GM13977 (cell line): ENCODE results near the gene NPY2R.

ENCODE experiments used
- DNase-seq: peaks from one replicate; pipeline ENCODE4 v3.0.0; 2012; ENCODE audit warnings: low spot score
- in situ Hi-C: fragments of 300-500 bp; cut with MboI; formaldehyde crosslinking; loops from one replicate; pipeline ENCODE4 v1.12.0; 2022; ENCODE audit warnings: low sequenced_read_pairs, low pct_unique_long_range_greater_than_20kb, mixed read lengths, inconsistent platforms; ENCODE audit not compliant: unreplicated experiment
- TF ChIP-seq, protein P1 (sequence below): IDR thresholded peaks from 2 replicates; pipeline ENCODE4 v1.5.1; 2012; ENCODE audit warnings: mild to moderate bottlenecking, control low read depth; ENCODE audit not compliant: insufficient read depth; ENCODE audit errors: extremely low read depth, missing control alignments

NPY2R gene

GRCh38 chr4:155179216-155179615 is 29.2 kb upstream of the NPY2R start:
- TF ChIP-seq, protein P1, sequence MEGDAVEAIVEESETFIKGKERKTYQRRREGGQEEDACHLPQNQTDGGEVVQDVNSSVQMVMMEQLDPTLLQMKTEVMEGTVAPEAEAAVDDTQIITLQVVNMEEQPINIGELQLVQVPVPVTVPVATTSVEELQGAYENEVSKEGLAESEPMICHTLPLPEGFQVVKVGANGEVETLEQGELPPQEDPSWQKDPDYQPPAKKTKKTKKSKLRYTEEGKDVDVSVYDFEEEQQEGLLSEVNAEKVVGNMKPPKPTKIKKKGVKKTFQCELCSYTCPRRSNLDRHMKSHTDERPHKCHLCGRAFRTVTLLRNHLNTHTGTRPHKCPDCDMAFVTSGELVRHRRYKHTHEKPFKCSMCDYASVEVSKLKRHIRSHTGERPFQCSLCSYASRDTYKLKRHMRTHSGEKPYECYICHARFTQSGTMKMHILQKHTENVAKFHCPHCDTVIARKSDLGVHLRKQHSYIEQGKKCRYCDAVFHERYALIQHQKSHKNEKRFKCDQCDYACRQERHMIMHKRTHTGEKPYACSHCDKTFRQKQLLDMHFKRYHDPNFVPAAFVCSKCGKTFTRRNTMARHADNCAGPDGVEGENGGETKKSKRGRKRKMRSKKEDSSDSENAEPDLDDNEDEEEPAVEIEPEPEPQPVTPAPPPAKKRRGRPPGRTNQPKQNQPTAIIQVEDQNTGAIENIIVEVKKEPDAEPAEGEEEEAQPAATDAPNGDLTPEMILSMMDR, result no peak
- in situ Hi-C loops, result no loop called here
- DNase-seq, result no peak

DNA sequence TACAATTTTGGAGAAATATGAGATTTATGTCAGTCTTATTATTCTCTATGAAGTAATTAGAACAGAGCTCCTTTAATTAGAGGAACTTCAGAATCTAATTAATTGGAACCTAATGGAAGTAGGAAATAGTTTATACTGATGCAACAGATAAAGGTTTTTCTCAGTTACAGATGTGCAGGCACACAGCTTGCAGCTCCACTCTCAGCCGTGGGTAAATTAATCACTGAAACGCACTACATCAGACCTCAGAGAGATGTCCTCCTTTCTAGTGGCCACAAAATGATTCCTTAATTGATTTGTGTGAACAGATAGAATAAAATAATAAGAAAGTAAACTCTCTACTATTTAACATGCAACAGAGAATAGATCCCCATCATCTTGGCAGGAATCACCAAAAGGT is 21.5 kb upstream of the NPY2R start:
- in situ Hi-C loops, result no loop called here
- no peak for DNase-seq
- TF ChIP-seq, protein P1, result no peak

DNA sequence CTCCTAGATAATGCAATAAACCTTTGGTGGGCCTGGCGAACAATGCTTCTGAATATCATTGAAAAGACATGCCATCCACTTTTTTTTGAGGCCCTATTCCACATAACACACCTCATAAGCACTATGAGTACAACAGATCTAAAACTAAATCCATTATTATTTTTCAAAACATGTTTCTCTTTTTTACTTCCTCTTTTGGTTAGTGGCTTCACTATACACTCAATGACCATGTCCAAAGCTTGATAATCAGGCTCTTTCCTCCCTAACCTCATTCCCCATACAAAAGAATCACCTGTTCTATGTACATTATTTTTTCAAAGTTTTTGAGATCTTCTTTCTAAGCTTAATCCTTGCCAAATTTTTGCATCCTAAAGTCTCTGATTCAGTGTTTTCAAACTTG is 20.4 kb upstream of the NPY2R start:
- TF ChIP-seq, protein P1, result no peak
- in situ Hi-C loops, result no loop called here
- DNase-seq, result no peak

GRCh38 chr4:155190099-155190498 is 18.3 kb upstream of the NPY2R start:
- TF ChIP-seq, protein P1, result no peak
- DNase-seq, result no peak
- in situ Hi-C loops, result no loop called here

GRCh38 chr4:155197757-155198156 is 10.7 kb upstream of the NPY2R start:
- no peak for DNase-seq
- TF ChIP-seq, protein P1, result no peak
- in situ Hi-C loops, result no loop called here

DNA sequence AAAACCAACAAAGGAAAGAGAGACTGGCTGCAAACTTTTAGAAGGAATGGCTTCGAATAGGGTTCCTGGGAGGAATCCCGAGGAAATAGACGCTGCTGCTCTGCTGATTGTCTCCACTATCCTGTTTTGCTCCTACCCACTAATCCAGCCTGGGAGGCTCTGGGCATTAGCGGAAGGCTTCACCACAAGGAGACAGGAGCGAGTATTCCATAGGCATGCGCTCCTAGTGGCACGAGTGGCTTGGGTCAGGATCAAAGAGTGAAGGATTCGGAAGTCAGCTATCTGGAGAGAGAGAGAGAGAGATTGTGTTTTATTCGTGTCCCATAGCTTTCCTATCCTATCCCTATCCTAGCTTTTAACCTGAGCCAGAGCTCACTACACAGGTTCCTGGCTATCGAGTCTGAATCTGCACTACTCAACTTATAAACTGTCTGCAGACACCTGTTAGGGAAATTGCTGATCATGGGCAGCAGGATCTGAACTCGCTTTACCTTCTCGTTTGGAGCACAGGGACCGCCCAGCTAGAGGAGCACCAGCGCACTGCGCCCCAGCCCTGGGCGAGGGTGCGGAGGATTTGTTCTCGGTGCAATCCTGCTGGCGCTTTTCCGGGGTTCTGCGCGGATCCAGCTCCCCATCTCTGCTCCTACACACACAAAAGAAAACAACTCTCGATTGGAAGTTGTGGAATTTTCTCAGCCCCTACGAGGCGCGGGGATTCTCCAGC is 740 bp upstream of the NPY2R start:
- in situ Hi-C loops, result no loop called here
- DNase-seq, result no peak
- TF ChIP-seq, protein P1, result no peak
